ENCODE data around the gene UNC5C. TPM values are rescaled to one million over a fixed set of nuclear protein-coding genes. Genes with fewer than 3 reads are reported as not detected.

Gene UNC5C
- total and polyA plus RNA-seq, 2 donors (not counting 1 experiment from before 2014, with no cell fraction given), result 2.0 to 11.6 TPM

DNA sequence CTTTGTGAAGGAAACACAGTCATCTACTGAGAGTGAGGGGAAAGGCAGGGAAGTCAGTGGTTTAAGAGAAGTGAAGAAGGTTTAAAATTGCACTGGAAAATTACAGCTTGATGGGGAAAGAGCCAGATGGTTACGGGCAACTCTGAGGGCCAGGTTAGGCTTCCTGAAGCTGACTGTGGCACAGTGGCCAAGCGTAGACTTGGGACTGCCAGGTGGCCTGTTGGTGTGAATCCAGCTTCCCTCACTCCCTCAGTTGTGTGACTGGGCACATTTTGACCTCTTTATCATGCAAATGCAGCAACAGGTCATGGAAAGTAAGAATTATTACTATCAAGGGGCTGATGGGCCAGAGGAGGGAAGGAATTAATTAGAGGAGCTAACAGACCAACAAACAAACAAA is 390.1 kb downstream of the UNC5C start:
- Histone ChIP-seq H3K79me2 (ENCODE audit: control insufficient read depth, insufficient read depth, low read length) (no peaks in the 10 kb centered on the region), H3K9me3 (ENCODE audit: control insufficient read depth, insufficient read depth, low read depth, low read length) (no peaks in the 10 kb centered on the region), H2AFZ (ENCODE audit: low read length) (no peak overlapping the region), H3K4me3 (replicated peaks in 1 of 4; ENCODE audit: control extremely low read depth in 1 of 4, insufficient read depth in 1 of 4, low read depth in 3 of 4, low read length in 4 of 4) (no peak overlapping the region), H3K27me3 (ENCODE audit: control insufficient read depth, insufficient read depth, low read length) (no peaks in the 10 kb centered on the region), H3K27ac (ENCODE audit: insufficient read depth, low read length) (no peak overlapping the region), H4K20me1 (ENCODE audit: control insufficient read depth, extremely low read depth, insufficient read depth, low read length) (no peaks in the 10 kb centered on the region), H3K4me1 (ENCODE audit: control insufficient read depth, extremely low read depth, insufficient read depth, low read length) (no peaks in the 10 kb centered on the region), H3K36me3 (ENCODE audit: control insufficient read depth, insufficient read depth, low read length) (no peaks in the 10 kb centered on the region), H3K9ac (ENCODE audit: insufficient read depth, low read length) (no peak overlapping the region), H3K4me2 (ENCODE audit: extremely low read depth, insufficient read depth, low read length) (no peak overlapping the region)
- no peak for DNase-seq (ENCODE audit: low read depth in 2 of 2)
- TF ChIP-seq EZH2 (IDR thresholded peaks at IDR 0.05; ENCODE audit: low read length, missing control alignments), result no peak
- TF ChIP-seq, protein P1, sequence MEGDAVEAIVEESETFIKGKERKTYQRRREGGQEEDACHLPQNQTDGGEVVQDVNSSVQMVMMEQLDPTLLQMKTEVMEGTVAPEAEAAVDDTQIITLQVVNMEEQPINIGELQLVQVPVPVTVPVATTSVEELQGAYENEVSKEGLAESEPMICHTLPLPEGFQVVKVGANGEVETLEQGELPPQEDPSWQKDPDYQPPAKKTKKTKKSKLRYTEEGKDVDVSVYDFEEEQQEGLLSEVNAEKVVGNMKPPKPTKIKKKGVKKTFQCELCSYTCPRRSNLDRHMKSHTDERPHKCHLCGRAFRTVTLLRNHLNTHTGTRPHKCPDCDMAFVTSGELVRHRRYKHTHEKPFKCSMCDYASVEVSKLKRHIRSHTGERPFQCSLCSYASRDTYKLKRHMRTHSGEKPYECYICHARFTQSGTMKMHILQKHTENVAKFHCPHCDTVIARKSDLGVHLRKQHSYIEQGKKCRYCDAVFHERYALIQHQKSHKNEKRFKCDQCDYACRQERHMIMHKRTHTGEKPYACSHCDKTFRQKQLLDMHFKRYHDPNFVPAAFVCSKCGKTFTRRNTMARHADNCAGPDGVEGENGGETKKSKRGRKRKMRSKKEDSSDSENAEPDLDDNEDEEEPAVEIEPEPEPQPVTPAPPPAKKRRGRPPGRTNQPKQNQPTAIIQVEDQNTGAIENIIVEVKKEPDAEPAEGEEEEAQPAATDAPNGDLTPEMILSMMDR (conservative IDR thresholded peaks at IDR 0.05 in 1 of 2, IDR thresholded peaks at IDR 0.05 in 1 of 2; ENCODE audit: low read depth in 1 of 2, low read length in 2 of 2), result no peak

DNA sequence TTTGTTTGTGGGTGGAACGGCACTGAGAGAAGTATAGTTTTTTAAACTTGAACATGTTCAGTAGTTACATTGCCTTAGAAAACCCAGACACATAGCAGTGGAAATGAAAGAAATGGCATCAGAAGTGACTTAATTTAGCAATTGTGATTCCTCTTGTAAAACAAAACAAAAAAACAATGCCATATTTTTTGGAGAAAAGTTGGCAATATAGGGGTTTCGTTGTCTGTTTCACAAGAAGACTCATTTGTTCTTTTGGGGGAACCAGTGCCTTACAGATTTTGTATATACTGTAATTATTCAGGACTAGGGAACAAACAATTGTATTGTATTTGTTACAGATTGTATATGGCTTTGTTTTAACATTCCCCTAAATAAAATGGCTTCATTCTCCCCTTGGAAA is 390.7 kb downstream of the UNC5C start:
- Histone ChIP-seq H3K4me2 (ENCODE audit: extremely low read depth, insufficient read depth, low read length) (no peak overlapping the region), H3K9me3 (ENCODE audit: control insufficient read depth, insufficient read depth, low read depth, low read length) (no peaks in the 10 kb centered on the region), H3K27ac (ENCODE audit: insufficient read depth, low read length) (no peak overlapping the region), H3K4me3 (replicated peaks in 1 of 4; ENCODE audit: control extremely low read depth in 1 of 4, insufficient read depth in 1 of 4, low read depth in 3 of 4, low read length in 4 of 4) (no peak overlapping the region), H3K27me3 (ENCODE audit: control insufficient read depth, insufficient read depth, low read length) (no peaks in the 10 kb centered on the region), H3K9ac (ENCODE audit: insufficient read depth, low read length) (no peak overlapping the region), H2AFZ (ENCODE audit: low read length) (no peak overlapping the region), H3K4me1 (ENCODE audit: control insufficient read depth, extremely low read depth, insufficient read depth, low read length) (no peaks in the 10 kb centered on the region), H3K36me3 (ENCODE audit: control insufficient read depth, insufficient read depth, low read length) (no peaks in the 10 kb centered on the region), H4K20me1 (ENCODE audit: control insufficient read depth, extremely low read depth, insufficient read depth, low read length) (no peaks in the 10 kb centered on the region), H3K79me2 (ENCODE audit: control insufficient read depth, insufficient read depth, low read length) (no peaks in the 10 kb centered on the region)
- TF ChIP-seq EZH2 (IDR thresholded peaks at IDR 0.05; ENCODE audit: low read length, missing control alignments), result no peak
- TF ChIP-seq, protein P1 (conservative IDR thresholded peaks at IDR 0.05 in 1 of 2, IDR thresholded peaks at IDR 0.05 in 1 of 2; ENCODE audit: low read depth in 1 of 2, low read length in 2 of 2), result no peak
- DNase-seq (ENCODE audit: low read depth in 2 of 2), result no peak

DNA sequence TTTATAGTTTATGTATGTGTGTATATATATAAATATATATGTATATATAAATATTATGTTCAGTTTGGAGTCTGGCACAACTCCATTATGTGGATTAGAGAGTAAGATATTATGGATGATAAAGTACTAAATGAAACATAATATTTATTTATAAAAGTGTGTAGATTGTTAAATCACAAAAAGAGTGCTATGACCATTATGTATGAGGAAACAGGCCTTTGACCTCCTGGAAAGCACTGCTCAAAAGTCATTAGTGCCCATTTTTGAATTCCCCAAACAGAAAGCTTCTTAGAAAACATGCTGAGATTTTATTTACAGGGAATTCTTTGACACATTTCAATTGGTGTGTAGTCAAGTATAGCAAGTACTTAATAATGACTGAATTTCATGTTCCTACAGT is 391.2 kb downstream of the UNC5C start:
- Histone ChIP-seq H3K79me2 (ENCODE audit: control insufficient read depth, insufficient read depth, low read length) (no peaks in the 10 kb centered on the region), H3K27ac (ENCODE audit: insufficient read depth, low read length) (no peak overlapping the region), H3K4me1 (ENCODE audit: control insufficient read depth, extremely low read depth, insufficient read depth, low read length) (no peaks in the 10 kb centered on the region), H4K20me1 (ENCODE audit: control insufficient read depth, extremely low read depth, insufficient read depth, low read length) (no peaks in the 10 kb centered on the region), H3K4me3 (replicated peaks in 1 of 4; ENCODE audit: control extremely low read depth in 1 of 4, insufficient read depth in 1 of 4, low read depth in 3 of 4, low read length in 4 of 4) (no peak overlapping the region), H3K36me3 (ENCODE audit: control insufficient read depth, insufficient read depth, low read length) (no peaks in the 10 kb centered on the region), H2AFZ (ENCODE audit: low read length) (no peak overlapping the region), H3K9ac (ENCODE audit: insufficient read depth, low read length) (no peak overlapping the region), H3K4me2 (ENCODE audit: extremely low read depth, insufficient read depth, low read length) (no peak overlapping the region), H3K27me3 (ENCODE audit: control insufficient read depth, insufficient read depth, low read length) (no peaks in the 10 kb centered on the region), H3K9me3 (ENCODE audit: control insufficient read depth, insufficient read depth, low read depth, low read length) (no peaks in the 10 kb centered on the region)
- TF ChIP-seq, protein P1 (conservative IDR thresholded peaks at IDR 0.05 in 1 of 2, IDR thresholded peaks at IDR 0.05 in 1 of 2; ENCODE audit: low read depth in 1 of 2, low read length in 2 of 2), result no peak
- TF ChIP-seq EZH2 (IDR thresholded peaks at IDR 0.05; ENCODE audit: low read length, missing control alignments), result no peak
- DNase-seq (ENCODE audit: low read depth in 2 of 2), result no peak

Data from fibroblast of lung (primary cell).